Karpas-422 (cell line): Measurements from ENCODE around the gene ZNF444. TPM values are rescaled to one million over a fixed set of nuclear protein-coding genes. Genes with fewer than 3 reads are reported as not detected.
"Not testable (repeated sequence)": the region's sequence is repeated elsewhere in the genome, so short reads cannot be mapped to it uniquely, and the experiment has no call there.

Experiments
- DNase-seq: peaks from one replicate; pipeline ENCODE4 v3.0.0-alpha.2; 2015
- H2AFZ ChIP-seq: fragments of 200-600 bp; sonication (generic); 2 replicates; pipeline ENCODE4 v1.6.1; 2014; ENCODE audit warnings: antibody characterized with exemption, low read length, mixed read lengths
- H3K27ac ChIP-seq: fragments of 200-600 bp; sonication (generic); 2 replicates; pipeline ENCODE4 v1.5.1; 2014; ENCODE audit warnings: mild to moderate bottlenecking, low read length, moderate library complexity
- H3K27me3 ChIP-seq: fragments of 200-600 bp; sonication (generic); 2 replicates; pipeline ENCODE4 v1.6.1; 2014; ENCODE audit warnings: low read length, mixed read lengths
- H3K36me3 ChIP-seq: fragments of 200-600 bp; sonication (generic); 2 replicates; pipeline ENCODE4 v1.6.1; 2014; ENCODE audit warnings: low read length, mixed read lengths; ENCODE audit not compliant: insufficient read depth
- H3K4me1 ChIP-seq: fragments of 200-600 bp; sonication (generic); 2 replicates; pipeline ENCODE4 v1.6.1; 2014; ENCODE audit warnings: mild to moderate bottlenecking, low read length, mixed read lengths
- H3K4me2 ChIP-seq: fragments of 200-600 bp; sonication (generic); 2 replicates; pipeline ENCODE4 v1.6.1; 2014; ENCODE audit warnings: low read length, low read depth, mild to moderate bottlenecking; ENCODE audit not compliant: poor library complexity, severe bottlenecking
- H3K4me3 ChIP-seq: fragments of 200-600 bp; sonication (generic); 2 replicates; pipeline ENCODE4 v1.5.1; 2014; ENCODE audit warnings: mild to moderate bottlenecking, antibody characterized with exemption, low read length, mixed read lengths
- H3K79me2 ChIP-seq: fragments of 200-600 bp; sonication (generic); 2 replicates; pipeline ENCODE4 v1.6.1; 2014; ENCODE audit warnings: mild to moderate bottlenecking, low read length, mixed read lengths
- H3K9ac ChIP-seq: fragments of 200-600 bp; sonication (generic); 2 replicates; pipeline ENCODE4 v1.6.0; 2014; ENCODE audit warnings: low read length
- H3K9me2 ChIP-seq: fragments of 200-600 bp; sonication (generic), shearing (Covaris generic); replicated peaks from 2 replicates; pipeline ENCODE4 v1.6.0; 2014; ENCODE audit warnings: mild to moderate bottlenecking, low read length, moderate library complexity; ENCODE audit not compliant: insufficient read depth
- H3K9me3 ChIP-seq: fragments of 300-700, 200-600 bp; sonication (generic); 2 replicates; pipeline ENCODE4 v1.6.1; 2014; ENCODE audit warnings: low read length, mixed read lengths
- H4K20me1 ChIP-seq: fragments of 200-600 bp; sonication (generic); 2 replicates; pipeline ENCODE4 v1.6.1; 2014; ENCODE audit warnings: mild to moderate bottlenecking, antibody characterized with exemption, low read length, low read depth; ENCODE audit not compliant: insufficient read depth
- total RNA-seq: library from RNA; depleted of rRNA; stranded (reverse); fragments of >200 nt; shearing (Covaris generic); gene quantifications from 2 replicates; pipeline ENCODE4 v1.2.3, GENCODE V29; 2014; ENCODE audit warnings: low replicate concordance

The ZNF444 gene
- total RNA-seq, 1 experiment from 2014 or later = 12.5 TPM

DNA sequence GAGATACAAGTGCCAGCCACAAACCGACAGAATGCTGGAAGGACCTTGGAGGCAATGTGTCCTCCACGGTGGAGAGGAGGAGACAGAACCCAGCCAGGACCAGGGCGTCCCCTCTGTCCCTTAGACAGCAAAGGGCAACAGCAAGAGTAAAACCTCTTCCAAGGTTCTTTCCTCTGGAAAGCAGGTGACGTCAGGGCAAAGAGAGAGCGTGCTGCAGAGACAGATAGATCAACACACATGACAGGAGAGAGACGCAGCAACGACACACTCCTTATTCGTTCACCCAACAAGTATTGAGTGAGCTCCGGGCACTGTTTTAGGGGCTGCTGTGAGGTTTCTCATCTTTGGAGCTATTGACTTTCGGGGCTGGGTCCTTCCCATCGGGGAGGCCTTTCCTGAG is 33.5 kb downstream of the ZNF444 start:
- no peak overlapping the region for H3K4me2 ChIP-seq
- H3K27me3 ChIP-seq = no peaks in the 10 kb centered on the region
- H4K20me1 ChIP-seq = peaks cover 4% of the 10 kb centered on the region; the same call in 1 of the 2 replicates
- H3K9ac ChIP-seq = no peak overlapping the region
- no peak overlapping the region for H2AFZ ChIP-seq
- no peak for DNase-seq
- no peaks in the 10 kb centered on the region for H3K36me3 ChIP-seq
- H3K9me2 ChIP-seq = no peaks in the 10 kb centered on the region
- H3K27ac ChIP-seq = no peak overlapping the region
- H3K79me2 ChIP-seq = no peaks in the 10 kb centered on the region
- no peaks in the 10 kb centered on the region for H3K4me1 ChIP-seq
- H3K9me3 ChIP-seq = no peaks in the 10 kb centered on the region
- no peak overlapping the region for H3K4me3 ChIP-seq

DNA sequence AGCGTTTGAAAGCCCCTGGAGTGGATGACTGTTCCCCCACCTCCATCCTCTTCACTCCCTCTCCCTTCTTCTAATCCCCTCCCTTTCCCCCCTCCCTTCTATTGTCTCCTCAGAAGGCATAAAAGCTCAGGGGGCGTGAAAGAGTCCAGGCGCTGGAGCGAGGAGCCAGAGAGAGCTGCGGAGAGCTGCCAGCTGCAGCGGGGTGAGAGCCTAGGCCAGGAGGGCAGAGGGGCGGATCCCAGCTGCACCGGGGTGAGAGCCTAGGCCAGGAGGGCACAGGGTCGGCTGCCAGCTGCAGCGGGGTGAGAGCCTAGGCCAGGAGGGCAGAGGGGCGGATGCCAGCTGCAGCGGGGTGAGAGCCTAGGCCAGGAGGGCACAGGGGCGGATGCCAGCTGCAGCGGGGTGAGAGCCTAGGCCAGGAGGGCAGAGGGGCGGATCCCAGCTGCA is 34.8 kb downstream of the ZNF444 start, which contains the start of gene GALP:
Gene GALP (plus strand): TSS at position 148 of the 447 bp plus-strand sequence. CDS start 1,101 bp downstream, outside the sequence.
- H3K4me2 ChIP-seq, H3K9me2 ChIP-seq, H3K79me2 ChIP-seq, H3K9ac ChIP-seq, H4K20me1 ChIP-seq, H3K9me3 ChIP-seq, H3K27ac ChIP-seq, H3K4me1 ChIP-seq, DNase-seq, H3K36me3 ChIP-seq, H3K27me3 ChIP-seq, H2AFZ ChIP-seq, H3K4me3 ChIP-seq: not testable (repeated sequence)

DNA sequence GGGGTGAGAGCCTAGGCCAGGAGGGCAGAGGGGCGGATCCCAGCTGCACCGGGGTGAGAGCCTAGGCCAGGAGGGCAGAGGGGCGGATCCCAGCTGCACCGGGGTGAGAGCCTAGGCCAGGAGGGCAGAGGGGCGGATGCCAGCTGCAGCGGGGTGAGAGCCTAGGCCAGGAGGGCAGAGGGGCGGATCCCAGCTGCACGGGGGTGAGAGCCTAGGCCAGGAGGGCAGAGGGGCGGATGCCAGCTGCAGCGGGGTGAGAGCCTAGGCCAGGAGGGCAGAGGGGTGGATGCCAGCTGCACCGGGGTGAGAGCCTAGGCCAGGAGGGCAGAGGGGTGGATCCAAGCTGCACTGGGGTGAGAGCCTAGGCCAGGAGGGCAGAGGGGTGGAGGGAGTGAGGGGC is 35.2 kb downstream of the ZNF444 start:
- not testable (repeated sequence) for H3K27ac ChIP-seq, H3K4me1 ChIP-seq, H3K9me3 ChIP-seq, H3K27me3 ChIP-seq, H3K4me3 ChIP-seq, DNase-seq, H3K9me2 ChIP-seq, H3K36me3 ChIP-seq, H3K79me2 ChIP-seq, H3K4me2 ChIP-seq, H3K9ac ChIP-seq, H4K20me1 ChIP-seq, H2AFZ ChIP-seq

DNA sequence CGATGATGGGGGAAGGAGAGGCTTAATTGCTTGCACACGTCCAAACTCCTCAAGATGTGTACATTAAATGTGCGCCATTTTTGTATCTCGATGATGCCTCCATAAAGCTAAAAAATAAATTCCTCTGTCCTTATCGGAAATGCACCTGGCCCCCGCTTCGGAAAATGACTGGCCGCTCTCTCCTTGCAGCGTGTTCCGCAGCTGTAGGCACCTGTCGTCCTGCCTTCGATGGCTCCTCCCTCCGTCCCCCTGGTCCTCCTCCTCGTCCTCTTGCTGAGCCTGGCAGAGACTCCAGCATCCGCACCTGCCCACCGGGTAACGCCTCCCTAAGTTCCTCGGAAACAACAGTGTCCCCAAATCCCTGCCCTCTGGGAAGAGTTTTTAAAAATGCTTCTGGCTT is 35.8 kb downstream of the ZNF444 start:
- no peaks in the 10 kb centered on the region for H3K9me3 ChIP-seq
- no peaks in the 10 kb centered on the region for H3K4me1 ChIP-seq
- no peak overlapping the region for H3K4me2 ChIP-seq
- H3K9ac ChIP-seq = no peak overlapping the region
- no peak overlapping the region for H3K4me3 ChIP-seq
- peaks cover 4% of the 10 kb centered on the region; the same call in 1 of the 2 replicates for H4K20me1 ChIP-seq
- H3K79me2 ChIP-seq = no peaks in the 10 kb centered on the region
- H3K27me3 ChIP-seq = no peaks in the 10 kb centered on the region
- DNase-seq = no peak
- H3K27ac ChIP-seq = no peak overlapping the region
- no peak overlapping the region for H2AFZ ChIP-seq
- no peaks in the 10 kb centered on the region for H3K36me3 ChIP-seq
- H3K9me2 ChIP-seq = no peaks in the 10 kb centered on the region

DNA sequence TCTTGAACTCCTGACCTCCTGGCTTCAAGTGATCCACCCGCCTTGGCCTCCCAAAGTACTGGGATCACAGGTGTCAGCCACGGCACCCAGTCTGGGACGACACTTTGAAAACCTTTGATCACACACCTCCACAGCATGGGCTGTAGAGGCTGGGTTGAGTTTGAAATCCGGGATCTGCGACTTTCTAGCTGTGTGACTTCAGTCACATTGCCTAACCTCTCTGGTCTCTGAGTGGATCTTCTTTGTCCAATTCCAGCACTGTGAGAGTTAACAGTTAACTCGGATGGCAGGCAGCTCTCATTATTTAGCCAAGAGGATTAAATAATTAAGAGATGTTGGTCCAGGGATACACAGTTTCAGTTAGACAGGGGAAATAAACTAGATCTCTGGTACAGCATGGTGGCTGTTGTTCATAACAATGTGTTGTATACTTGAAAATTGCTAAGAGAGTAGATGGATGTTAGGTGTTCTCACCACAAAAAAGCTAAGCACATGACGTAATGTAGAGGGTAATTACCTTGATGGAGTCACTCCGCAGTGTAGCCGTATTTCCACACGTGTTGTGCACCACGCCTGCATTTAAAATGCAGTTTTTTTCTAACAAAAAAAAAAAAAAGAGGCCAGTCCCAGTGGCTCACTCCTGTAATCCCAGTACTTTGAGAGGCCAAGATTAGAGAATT is 36.6 kb downstream of the ZNF444 start:
- Histone ChIP-seq H3K27ac (no peak overlapping the region), H3K9me3 (no peaks in the 10 kb centered on the region), H3K36me3 (no peaks in the 10 kb centered on the region), H4K20me1 (peaks cover 4% of the 10 kb centered on the region; the same call in 1 of the 2 replicates), H3K4me3 (no peak overlapping the region), H3K27me3 (no peaks in the 10 kb centered on the region), H3K4me2 (no peak overlapping the region), H3K9ac (no peak overlapping the region), H3K79me2 (no peaks in the 10 kb centered on the region), H2AFZ (no peak overlapping the region), H3K9me2 (no peaks in the 10 kb centered on the region), H3K4me1 (no peaks in the 10 kb centered on the region)
- DNase-seq = no peak

DNA sequence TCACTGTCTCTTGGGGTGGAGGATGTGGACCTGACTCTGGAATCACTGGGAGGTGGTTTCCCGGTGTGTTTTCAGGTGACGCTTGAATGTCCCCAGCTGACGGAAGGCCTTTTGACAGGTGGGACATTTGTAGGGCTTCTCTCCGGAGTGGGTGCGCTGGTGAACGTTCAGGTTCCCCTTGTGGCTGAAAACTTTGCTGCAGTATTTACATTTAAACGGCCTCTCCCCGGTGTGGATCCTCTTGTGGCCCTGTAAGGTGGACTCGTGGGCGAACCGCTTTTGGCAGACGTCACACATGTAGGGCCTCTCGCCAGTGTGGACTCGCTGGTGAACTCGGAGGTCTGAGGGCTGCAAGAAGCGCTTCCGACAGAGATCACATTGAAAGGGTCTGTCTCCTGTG is 48.7 kb downstream of the ZNF444 start:
- no peaks in the 10 kb centered on the region for H3K79me2 ChIP-seq
- no peaks in the 10 kb centered on the region for H3K9me2 ChIP-seq
- H3K27ac ChIP-seq = no peak overlapping the region
- no peak overlapping the region for H2AFZ ChIP-seq
- H3K4me2 ChIP-seq = no peak overlapping the region
- H3K4me1 ChIP-seq = no peaks in the 10 kb centered on the region
- H3K36me3 ChIP-seq = no peaks in the 10 kb centered on the region
- no peaks in the 10 kb centered on the region for H3K9me3 ChIP-seq
- no peak overlapping the region for H3K9ac ChIP-seq
- DNase-seq = no peak
- H3K4me3 ChIP-seq = no peak overlapping the region
- H3K27me3 ChIP-seq = no peaks in the 10 kb centered on the region
- no peaks in the 10 kb centered on the region for H4K20me1 ChIP-seq

DNA sequence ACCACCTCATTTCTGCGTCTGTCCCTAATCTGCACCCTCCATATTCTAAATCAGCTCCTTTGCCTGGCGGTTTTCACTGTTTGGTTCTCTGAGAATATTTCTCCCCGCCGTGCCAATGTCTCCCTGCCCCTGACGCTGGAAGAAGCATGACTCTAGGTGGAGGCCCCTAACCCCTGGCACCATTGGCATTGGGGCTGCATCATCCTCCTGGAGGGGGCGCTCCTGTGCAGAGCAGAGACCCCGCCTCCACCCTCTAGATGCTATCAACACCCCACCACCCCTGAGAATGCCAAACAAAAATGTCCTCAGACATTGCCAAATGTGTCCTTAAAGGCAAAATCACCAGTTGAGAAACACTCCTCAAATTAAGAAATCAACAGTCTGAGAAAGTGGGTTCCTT is 50.0 kb downstream of the ZNF444 start:
- H3K36me3 ChIP-seq = no peaks in the 10 kb centered on the region
- H2AFZ ChIP-seq = no peak overlapping the region
- H3K27ac ChIP-seq = no peak overlapping the region
- no peaks in the 10 kb centered on the region for H3K9me3 ChIP-seq
- no peaks in the 10 kb centered on the region for H3K4me1 ChIP-seq
- DNase-seq = no peak
- no peak overlapping the region for H3K4me3 ChIP-seq
- no peaks in the 10 kb centered on the region for H4K20me1 ChIP-seq
- no peaks in the 10 kb centered on the region for H3K9me2 ChIP-seq
- no peak overlapping the region for H3K9ac ChIP-seq
- H3K79me2 ChIP-seq = no peaks in the 10 kb centered on the region
- H3K4me2 ChIP-seq = no peak overlapping the region
- H3K27me3 ChIP-seq = no peaks in the 10 kb centered on the region

DNA sequence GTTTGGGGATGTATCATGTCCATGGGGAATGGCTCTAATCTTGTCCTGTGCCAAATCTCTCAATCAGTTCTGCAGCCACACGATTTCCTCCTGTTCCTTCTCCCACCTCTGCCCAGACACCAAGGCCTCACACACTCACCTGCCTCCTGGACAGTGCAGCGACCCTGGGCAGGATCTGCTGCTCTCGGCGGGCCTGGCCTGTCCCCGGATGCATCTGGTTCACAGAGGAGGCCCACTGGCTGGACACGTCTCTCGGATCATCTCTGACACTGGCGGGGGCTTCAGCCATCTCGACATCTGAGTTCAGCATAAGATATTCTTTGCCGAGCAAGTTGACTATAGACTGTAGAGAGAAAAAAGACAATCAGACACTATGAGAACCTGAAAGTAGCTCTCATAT is 50.6 kb downstream of the ZNF444 start:
- no peak overlapping the region for H3K4me2 ChIP-seq
- no peaks in the 10 kb centered on the region for H3K79me2 ChIP-seq
- H3K27me3 ChIP-seq = no peaks in the 10 kb centered on the region
- H3K4me3 ChIP-seq = no peak overlapping the region
- H3K36me3 ChIP-seq = no peaks in the 10 kb centered on the region
- H2AFZ ChIP-seq = no peak overlapping the region
- H3K9ac ChIP-seq = no peak overlapping the region
- no peaks in the 10 kb centered on the region for H3K9me2 ChIP-seq
- H4K20me1 ChIP-seq = no peaks in the 10 kb centered on the region
- H3K4me1 ChIP-seq = no peaks in the 10 kb centered on the region
- no peak for DNase-seq
- no peaks in the 10 kb centered on the region for H3K9me3 ChIP-seq
- no peak overlapping the region for H3K27ac ChIP-seq
